B cell (primary cell): ENCODE data around the gene AREG. TPM values are rescaled to one million over a fixed set of nuclear protein-coding genes. Genes with fewer than 3 reads are reported as not detected.

Experiments used
- ATAC-seq: fragments of 200-7000 bp; cut with Tn5 transposase; one replicate; pipeline ENCODE4 v1.10.0; 2021; ENCODE audit warnings: low read depth, mild to moderate bottlenecking, moderate number of reproducible peaks, moderate library complexity
- CTCF ChIA-PET: fragments of 350-600 bp; sonication (Branson Sonifier 250); formaldehyde crosslinking; loops from one replicate; lab custom pipeline; 2021; ENCODE audit warnings: antibody characterized with exemption, inconsistent platforms; lab: Charles Lee
- POLR2A ChIA-PET: fragments of 350-600 bp; sonication (Branson Sonifier 250); formaldehyde crosslinking; loops from one replicate; lab custom pipeline; 2021; ENCODE audit warnings: antibody characterized with exemption; lab: Charles Lee
- DNase-seq: peaks from one replicate; pipeline ENCODE4 v3.0.0; 2013
- H2AFZ ChIP-seq: 2 replicates; pipeline ENCODE4 v1.6.1; 2012; ENCODE audit warnings: mild to moderate bottlenecking, low read depth, low read length; ENCODE audit not compliant: insufficient read depth, poor library complexity, severe bottlenecking
- H3K27ac ChIP-seq, 2 donors: 1 replicate in 1 of 2; 2 replicates in 1 of 2; pipeline ENCODE4 v1.5.1; 2012 to 2013; ENCODE audit warnings: low read length in 2 of 2, mild to moderate bottlenecking in 2 of 2, moderate library complexity in 1 of 2
- H3K27me3 ChIP-seq, 4 experiments: fragments of 200-600 bp in 1 of 4; sonication (generic) in 1 of 4; replicated peaks in 1 of 4; 1 replicate in 2 of 4; 2 replicates in 2 of 4; pipeline versions ENCODE4 v1.6.1 to v1.7.0; 2013 to 2016; ENCODE audit warnings: low read length in 3 of 4, mild to moderate bottlenecking in 2 of 4, mixed read lengths in 1 of 4, moderate library complexity in 1 of 4; ENCODE audit not compliant: insufficient read depth in 4 of 4, control insufficient read depth in 3 of 4; ENCODE audit errors: control extremely low read depth in 1 of 4
- H3K36me3 ChIP-seq, 2 experiments: replicated peaks in 1 of 2; 1 replicate in 1 of 2; 2 replicates in 1 of 2; pipeline versions ENCODE4 v1.6.1 to v1.7.1; 2013; ENCODE audit warnings: low read length in 1 of 2; ENCODE audit not compliant: insufficient read depth in 2 of 2, control insufficient read depth in 1 of 2; ENCODE audit errors: control extremely low read depth in 1 of 2, extremely low read depth in 1 of 2
- H3K4me1 ChIP-seq, 2 donors: fragments of 200-600 bp in 1 of 2; sonication (generic) in 1 of 2; 1 replicate in 1 of 2; 2 replicates in 1 of 2; pipeline versions ENCODE4 v1.5.1 to v1.6.1; 2013 to 2017; ENCODE audit warnings: low read length in 2 of 2; ENCODE audit not compliant: control insufficient read depth in 2 of 2, insufficient read depth in 2 of 2
- H3K4me2 ChIP-seq: replicated peaks from 2 replicates; pipeline ENCODE3; 2012; ENCODE audit warnings: mild to moderate bottlenecking, low read depth, low read length; ENCODE audit not compliant: poor library complexity, severe bottlenecking
- H3K4me3 ChIP-seq, 5 experiments: fragments of 200-600 bp in 1 of 5; sonication (generic) in 1 of 5; 1 replicate in 3 of 5; 2 replicates in 2 of 5; pipeline versions ENCODE4 v1.5.1 to v1.7.0; 2011 to 2016; ENCODE audit warnings: low read length in 4 of 5, mild to moderate bottlenecking in 4 of 5, low read depth in 2 of 5, control low read depth in 1 of 5, moderate library complexity in 1 of 5; ENCODE audit not compliant: insufficient read depth in 1 of 5; ENCODE audit errors: control extremely low read depth in 1 of 5, extremely low read depth in 1 of 5
- H3K79me2 ChIP-seq: fragments of 200-600 bp; sonication (generic); one replicate; pipeline ENCODE4 v1.6.0; 2016; ENCODE audit warnings: low read length; ENCODE audit not compliant: control insufficient read depth, insufficient read depth
- H3K9ac ChIP-seq: fragments of 200-600 bp; sonication (generic); 2 replicates; pipeline ENCODE4 v1.6.1; 2017; ENCODE audit warnings: mild to moderate bottlenecking, low read length, moderate library complexity
- H3K9me3 ChIP-seq, 3 donors: one replicate each; pipeline versions ENCODE4 v1.6.1 to v1.7.1; 2013; ENCODE audit warnings: low read length in 2 of 3; ENCODE audit not compliant: control insufficient read depth in 2 of 3, insufficient read depth in 1 of 3; ENCODE audit errors: control extremely low read depth in 1 of 3
- H4K20me1 ChIP-seq: 2 replicates; pipeline ENCODE4 v1.6.0; 2012; ENCODE audit warnings: mild to moderate bottlenecking, low read length; ENCODE audit not compliant: insufficient read depth, control insufficient read depth, poor library complexity, severe bottlenecking
- H3K27ac Mint-ChIP-seq: one replicate; pipeline ENCODE4 v1.8.0; 2021; ENCODE audit warnings: mixed read lengths
- H3K27me3 Mint-ChIP-seq: one replicate; pipeline ENCODE4 v1.8.0; 2021; ENCODE audit warnings: mixed read lengths
- H3K4me1 Mint-ChIP-seq: one replicate; pipeline ENCODE4 v1.8.0; 2021; ENCODE audit warnings: mixed read lengths
- H3K4me3 Mint-ChIP-seq: one replicate; pipeline ENCODE4 v1.8.0; 2021; ENCODE audit warnings: mixed read lengths
- H3K9me3 Mint-ChIP-seq: one replicate; pipeline ENCODE4 v1.8.0; 2022; ENCODE audit warnings: mixed read lengths; ENCODE audit not compliant: insufficient read depth
- EZH2 ChIP-seq: IDR thresholded peaks from 2 replicates; pipeline ENCODE4 v1.6.1; 2012; ENCODE audit warnings: borderline replicate concordance, low read depth, mild to moderate bottlenecking, moderate library complexity, low read length; ENCODE audit not compliant: insufficient read depth, poor library complexity, severe bottlenecking
- WGBS: methylation state at CpG from one replicate; pipeline ENCODE4 v1.1.5; 2013; ENCODE audit warnings: missing lambda C conversion rate; ENCODE audit not compliant: insufficient coverage; 5-methylcytosine and 5-hydroxymethylcytosine counted together
- intact Hi-C: fragments of 100-400 bp; cut with micrococcal nuclease; formaldehyde crosslinking; loops from one replicate; pipeline ENCODE4 v1.10.0; 2022
- polyA plus RNA-seq: library from polyadenylated mRNA; depleted of rRNA; stranded (reverse); fragments of >200 nt; gene quantifications from 2 replicates; pipeline ENCODE4 v1.2.3, GENCODE V29; 2012
- total RNA-seq, 2 donors: library from RNA; stranded (reverse); fragments of 120-200 nt in 1 of 2; gene quantifications; 1 replicate in 1 of 2; 2 replicates in 1 of 2; pipeline versions ENCODE4 v1.2.3 to v1.2.4, GENCODE V29; 2013 to 2022
- TF ChIP-seq, protein P1 (sequence below): fragments of 200-600 bp; IDR thresholded peaks from one replicate; pipeline ENCODE4 v1.8.0; 2022; ENCODE audit warnings: antibody characterized with exemption, mild to moderate bottlenecking

Gene AREG
- total and polyA plus RNA-seq, 2 donors (not counting 1 experiment from before 2014, with no cell fraction given), result 4.6 to 47.1 TPM

DNA sequence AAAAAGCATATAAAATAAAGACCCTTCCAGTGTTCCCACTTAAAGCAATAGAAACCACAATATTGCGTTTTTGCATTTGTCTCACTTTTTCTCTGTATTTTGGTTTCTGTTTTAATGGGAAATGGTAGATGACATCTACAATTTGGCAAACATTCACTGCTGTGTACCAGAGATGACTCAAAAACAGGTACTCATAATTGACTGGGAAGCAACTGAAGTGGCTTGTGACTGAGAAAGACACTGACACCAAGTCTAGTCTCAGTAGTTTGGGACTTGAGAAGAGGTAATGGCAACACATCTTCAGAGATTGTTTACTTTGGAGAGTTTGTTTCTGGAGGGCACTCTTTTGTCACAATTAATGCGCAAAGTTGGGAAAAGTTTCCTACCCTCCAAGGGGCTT, 42.0 kb downstream of the AREG start:
- H3K9ac ChIP-seq, result no peak overlapping the region
- ATAC-seq, result no peak
- H3K4me3 Mint-ChIP-seq, result no peak overlapping the region
- TF ChIP-seq, protein P1, sequence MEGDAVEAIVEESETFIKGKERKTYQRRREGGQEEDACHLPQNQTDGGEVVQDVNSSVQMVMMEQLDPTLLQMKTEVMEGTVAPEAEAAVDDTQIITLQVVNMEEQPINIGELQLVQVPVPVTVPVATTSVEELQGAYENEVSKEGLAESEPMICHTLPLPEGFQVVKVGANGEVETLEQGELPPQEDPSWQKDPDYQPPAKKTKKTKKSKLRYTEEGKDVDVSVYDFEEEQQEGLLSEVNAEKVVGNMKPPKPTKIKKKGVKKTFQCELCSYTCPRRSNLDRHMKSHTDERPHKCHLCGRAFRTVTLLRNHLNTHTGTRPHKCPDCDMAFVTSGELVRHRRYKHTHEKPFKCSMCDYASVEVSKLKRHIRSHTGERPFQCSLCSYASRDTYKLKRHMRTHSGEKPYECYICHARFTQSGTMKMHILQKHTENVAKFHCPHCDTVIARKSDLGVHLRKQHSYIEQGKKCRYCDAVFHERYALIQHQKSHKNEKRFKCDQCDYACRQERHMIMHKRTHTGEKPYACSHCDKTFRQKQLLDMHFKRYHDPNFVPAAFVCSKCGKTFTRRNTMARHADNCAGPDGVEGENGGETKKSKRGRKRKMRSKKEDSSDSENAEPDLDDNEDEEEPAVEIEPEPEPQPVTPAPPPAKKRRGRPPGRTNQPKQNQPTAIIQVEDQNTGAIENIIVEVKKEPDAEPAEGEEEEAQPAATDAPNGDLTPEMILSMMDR, result no peak
- ChIA-PET POLR2A (no interaction called here), CTCF (no interaction called here)
- no peak overlapping the region for H3K4me2 ChIP-seq
- H3K4me1 Mint-ChIP-seq, result peaks cover 1% of the 10 kb centered on the region
- DNase-seq, result no peak
- no peaks in the 10 kb centered on the region for H4K20me1 ChIP-seq
- H3K27ac Mint-ChIP-seq, result no peak overlapping the region
- H3K27me3 Mint-ChIP-seq, result peaks cover 14% of the 10 kb centered on the region
- no peaks in the 10 kb centered on the region for H3K9me3 ChIP-seq
- WGBS, result no CpG with 5 or more reads among the region's 2 CpGs
- H3K4me1 ChIP-seq, result no peaks in the 10 kb centered on the region
- H3K36me3 ChIP-seq, result no peaks in the 10 kb centered on the region
- H3K79me2 ChIP-seq, result no peaks in the 10 kb centered on the region
- H3K4me3 ChIP-seq, result no peak overlapping the region
- H2AFZ ChIP-seq, result no peak overlapping the region
- H3K27me3 ChIP-seq, result no peaks in the 10 kb centered on the region
- H3K27ac ChIP-seq, result no peak overlapping the region
- no peaks in the 10 kb centered on the region for H3K9me3 Mint-ChIP-seq
- intact Hi-C loops, result no loop called here

DNA sequence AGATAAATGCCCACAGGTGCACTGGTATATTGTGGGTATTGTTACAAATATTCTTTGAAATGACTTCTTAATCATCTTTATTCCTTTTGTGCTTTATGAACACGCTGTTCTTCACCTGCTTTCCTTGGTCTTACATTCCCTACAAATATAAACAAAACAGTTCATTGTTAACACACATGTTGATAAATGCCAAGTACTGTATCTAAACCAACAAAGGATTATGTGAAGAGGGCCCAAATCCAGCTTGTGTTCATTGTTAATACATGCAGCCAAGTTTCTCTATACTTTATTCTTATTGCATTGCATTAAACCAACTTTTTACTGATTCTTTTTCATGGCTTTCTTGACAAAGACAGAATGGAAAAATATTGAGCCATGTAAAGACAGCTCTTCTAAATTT, 42.8 kb downstream of the AREG start:
- Histone ChIP-seq H3K4me2 (no peak overlapping the region), H3K4me1 (no peaks in the 10 kb centered on the region), H3K27ac (no peak overlapping the region), H3K27me3 (no peaks in the 10 kb centered on the region), H3K9me3 (no peaks in the 10 kb centered on the region), H3K4me3 (no peak overlapping the region), H4K20me1 (no peaks in the 10 kb centered on the region), H3K36me3 (no peaks in the 10 kb centered on the region), H3K79me2 (no peaks in the 10 kb centered on the region), H3K9ac (no peak overlapping the region), H2AFZ (no peak overlapping the region)
- POLR2A ChIA-PET, result no interaction called here
- intact Hi-C loops, result no loop called here
- Mint-ChIP-seq H3K4me3 (no peak overlapping the region), H3K27ac (no peak overlapping the region), H3K9me3 (no peaks in the 10 kb centered on the region), H3K27me3 (peaks cover 11% of the 10 kb centered on the region), H3K4me1 (peaks cover 1% of the 10 kb centered on the region)
- ATAC-seq (no peak), DNase-seq (no peak)
- 100% methylated on average over 1 of the region's 1 CpG for WGBS
- TF ChIP-seq, protein P1, result no peak
- TF ChIP-seq EZH2, result no peak
- CTCF ChIA-PET, result no interaction called here
